HepG2 (cell line): ENCODE data around the gene CDK17. TPM values are rescaled to one million over a fixed set of nuclear protein-coding genes. Genes with fewer than 3 reads are reported as not detected.

Experiments
- ATAC-seq: fragments of 200-7000 bp; cut with Tn5 transposase; 3 replicates; pipeline ENCODE4 v1.9.1; 2020; ENCODE audit warnings: mild to moderate bottlenecking, moderate library complexity
- BruUV-seq: library from RNA; stranded (reverse); fragments of 400-500 nt; replicated peaks from 2 replicates; lab custom pipeline; 2021; lab: Mats Ljungman, UMichigan
- CTCF ChIA-PET: fragments of 300-600 bp; formaldehyde crosslinking; extraction: SDS; loops from one replicate; lab custom pipeline; 2021; ENCODE audit warnings: low total read pairs, inconsistent platforms, low intra/inter-chr PET ratio; lab: Yijun Ruan, JAX
- POLR2A ChIA-PET: fragments of 350-600 bp; sonication (Branson Sonifier 250); formaldehyde crosslinking; loops from one replicate; lab custom pipeline; 2020; ENCODE audit warnings: antibody characterized with exemption, inconsistent platforms; lab: Yijun Ruan, JAX
- DNase-seq: peaks from one replicate; pipeline ENCODE4 v3.0.0-alpha.2; 2015; ENCODE audit warnings: low spot score
- FAIRE-seq: peaks from 3 replicates; lab custom pipeline; 2011; peaks lifted over from hg19 to GRCh38; lab: Jason Lieb, UNC
- H2AFZ ChIP-seq: one replicate; pipeline ENCODE4 v1.6.1; 2011; ENCODE audit warnings: low read length, inconsistent platforms
- H3K27ac ChIP-seq: fragments of 300-600 bp; 3 replicates; pipeline ENCODE4 v1.8.0; 2011; ENCODE audit warnings: mixed run types, mild to moderate bottlenecking, mixed read lengths, low read length, inconsistent platforms; ENCODE audit not compliant: insufficient read depth; ENCODE audit errors: extremely low read length
- H3K27me3 ChIP-seq, 2 experiments: fragments of 200-600 bp in 1 of 2; 2 replicates in 1 of 2; 3 replicates in 1 of 2; pipeline versions ENCODE4 v1.6.0 to v1.8.0; 2011; ENCODE audit warnings: low read length in 2 of 2, mild to moderate bottlenecking in 2 of 2, moderate library complexity in 2 of 2, inconsistent platforms in 1 of 2; ENCODE audit not compliant: insufficient read depth in 2 of 2, control insufficient read depth in 1 of 2
- H3K36me3 ChIP-seq, 2 experiments: fragments of 200-600 bp in 1 of 2; replicated peaks in 1 of 2; 2 replicates in 1 of 2; 3 replicates in 1 of 2; pipeline versions ENCODE4 v1.5.1 to v1.8.0; 2011; ENCODE audit warnings: low read length in 2 of 2, inconsistent platforms in 1 of 2; ENCODE audit not compliant: insufficient read depth in 2 of 2, control insufficient read depth in 1 of 2
- H3K4me1 ChIP-seq: 2 replicates; pipeline ENCODE4 v1.5.1; 2012; ENCODE audit warnings: low read length, inconsistent platforms; ENCODE audit not compliant: insufficient read depth
- H3K4me2 ChIP-seq: 2 replicates; pipeline ENCODE4 v1.6.0; 2011; ENCODE audit warnings: low read depth, low read length, inconsistent platforms
- H3K4me3 ChIP-seq, 3 experiments: fragments of 200-600 bp in 1 of 3; sonication (generic), shearing (Covaris generic) in 1 of 3; replicated peaks in 1 of 3; 2 replicates each; pipeline ENCODE4 v1.5.1; 2011 to 2016; ENCODE audit warnings: low read length in 3 of 3, inconsistent platforms in 2 of 3, low read depth in 2 of 3, mild to moderate bottlenecking in 2 of 3, control low read depth in 1 of 3, mixed read lengths in 1 of 3; ENCODE audit not compliant: insufficient read depth in 1 of 3
- H3K79me2 ChIP-seq: one replicate; pipeline ENCODE4 v1.6.1; 2011; ENCODE audit warnings: low read length, inconsistent platforms; ENCODE audit not compliant: insufficient read depth
- H3K9ac ChIP-seq: 2 replicates; pipeline ENCODE4 v1.6.0; 2011; ENCODE audit warnings: mild to moderate bottlenecking, low read depth, low read length, inconsistent platforms; ENCODE audit not compliant: insufficient read depth
- H3K9me3 ChIP-seq: 2 replicates; pipeline ENCODE4 v1.5.1; 2012; ENCODE audit warnings: mild to moderate bottlenecking, low read length
- H4K20me1 ChIP-seq: 2 replicates; pipeline ENCODE4 v1.6.0; 2011; ENCODE audit warnings: inconsistent platforms, mild to moderate bottlenecking, low read length, moderate library complexity; ENCODE audit not compliant: insufficient read depth
- FOSL2 ChIP-seq: sonication (generic); formaldehyde crosslinking; IDR thresholded peaks from 2 replicates; pipeline ENCODE4 v1.4.0; 2020; ENCODE audit warnings: missing genetic modification reagents
- NONO ChIP-seq, 2 experiments: fragments of 450-650 bp in 1 of 2; sonication (generic) in 1 of 2; formaldehyde crosslinking in 1 of 2; IDR thresholded peaks in 1 of 2; conservative IDR thresholded peaks in 1 of 2; 2 replicates each; pipeline versions ENCODE4 v1.6.1 to v1.8.0; 2017 to 2022; ENCODE audit warnings: mild to moderate bottlenecking in 1 of 2, missing genetic modification reagents in 1 of 2, moderate library complexity in 1 of 2
- ZFP37 ChIP-seq: sonication (generic); formaldehyde crosslinking; IDR thresholded peaks from 2 replicates; pipeline ENCODE4 v1.4.0; 2020; ENCODE audit warnings: missing genetic modification reagents, borderline replicate concordance
- ZNF530 ChIP-seq: sonication (generic); formaldehyde crosslinking; IDR thresholded peaks from 2 replicates; pipeline ENCODE4 v1.5.0; 2020; ENCODE audit warnings: low read depth, mild to moderate bottlenecking, missing genetic modification reagents
- WGBS: methylation state at CpG from one replicate; pipeline ENCODE4 v1.1.6; 2017; ENCODE audit warnings: low lambda C conversion rate; 5-methylcytosine and 5-hydroxymethylcytosine counted together
- in situ Hi-C: cut with HindIII; loops from 2 replicates; pipeline ENCODE4 v1.10.0; 2017; ENCODE audit warnings: low pct_unique_long_range_greater_than_20kb; ENCODE audit not compliant: extremely low pct_ligation_motif_present
- intact Hi-C: fragments of 100-400 bp; cut with micrococcal nuclease; formaldehyde crosslinking; loops from one replicate; pipeline ENCODE4 v1.10.0; 2022; ENCODE audit not compliant: unreplicated experiment
- polyA plus RNA-seq, 8 experiments: library from polyadenylated mRNA; depleted of rRNA in 3 of 8; stranded (reverse) in 7 of 8; unstranded in 1 of 8; fragments of >200 nt; fragmentation: Illumina TruSeq in 4 of 8; extraction: Trizol in 4 of 8; gene quantifications; 2 replicates each; pipeline versions ENCODE4 v1.2.1 to v1.2.3, GENCODE V29; 2011 to 2016; ENCODE audit warnings: low read depth in 4 of 8, missing spikeins in 1 of 8, mixed read lengths in 1 of 8; ENCODE audit not compliant: insufficient read depth in 1 of 8
- total RNA-seq, 5 experiments: library from RNA; depleted of rRNA; stranded (reverse); fragments of >200 nt; fragmentation: Illumina TruSeq; extraction: Trizol; gene quantifications; 2 replicates each; pipeline ENCODE4 v1.2.3, GENCODE V29; 2016; ENCODE audit warnings: low read depth in 1 of 5
- TF ChIP-seq, protein P1 (sequence below): sonication (generic); formaldehyde crosslinking; IDR thresholded peaks from 2 replicates; pipeline ENCODE4 v1.9.0; 2021; ENCODE audit warnings: missing genetic modification reagents, borderline replicate concordance

The CDK17 gene
- total and polyA plus RNA-seq, 2 of the 13 experiments (the other 11 are each of a cell fraction or from before 2014, with no cell fraction given): 9.9 to 22.3 TPM

DNA sequence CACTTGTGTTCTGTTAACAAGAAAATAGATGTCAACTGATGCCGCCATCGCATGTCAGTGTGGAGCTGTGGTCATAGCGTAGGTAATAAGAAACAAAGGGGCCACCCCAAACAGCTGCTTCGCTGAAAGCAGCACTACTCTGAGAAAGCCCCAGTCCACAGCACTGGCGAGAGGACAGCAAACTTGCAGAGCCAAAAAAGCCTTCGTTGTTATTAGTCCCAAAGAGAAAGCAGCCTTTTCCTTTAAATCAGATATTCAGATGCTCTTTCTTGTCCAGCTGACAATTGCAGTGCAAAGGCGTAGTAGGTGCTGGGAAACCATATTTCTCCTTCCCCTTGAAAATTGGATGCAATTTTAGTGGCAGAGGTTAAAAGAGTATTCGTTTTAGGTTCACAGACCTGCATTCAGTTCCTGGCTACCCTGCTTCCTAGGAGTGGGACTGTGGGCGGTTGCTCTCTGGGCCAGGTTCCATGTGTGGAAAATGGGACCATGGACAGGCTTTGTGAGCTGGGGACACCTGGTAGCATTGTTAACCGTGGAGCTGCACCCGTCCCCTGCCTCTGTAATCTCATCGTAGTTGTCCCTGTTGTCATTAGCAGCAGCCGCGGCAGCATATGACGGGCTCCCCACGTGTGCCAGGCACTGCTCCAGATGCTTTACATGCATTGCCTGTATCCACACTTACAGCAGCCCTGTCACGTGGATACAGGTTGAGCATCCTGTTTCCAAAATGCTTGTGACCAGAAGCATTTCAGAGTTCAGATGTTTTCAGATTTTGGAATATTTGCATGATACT is 151.9 kb downstream of the CDK17 start (continued):
- TF ChIP-seq, protein P1, sequence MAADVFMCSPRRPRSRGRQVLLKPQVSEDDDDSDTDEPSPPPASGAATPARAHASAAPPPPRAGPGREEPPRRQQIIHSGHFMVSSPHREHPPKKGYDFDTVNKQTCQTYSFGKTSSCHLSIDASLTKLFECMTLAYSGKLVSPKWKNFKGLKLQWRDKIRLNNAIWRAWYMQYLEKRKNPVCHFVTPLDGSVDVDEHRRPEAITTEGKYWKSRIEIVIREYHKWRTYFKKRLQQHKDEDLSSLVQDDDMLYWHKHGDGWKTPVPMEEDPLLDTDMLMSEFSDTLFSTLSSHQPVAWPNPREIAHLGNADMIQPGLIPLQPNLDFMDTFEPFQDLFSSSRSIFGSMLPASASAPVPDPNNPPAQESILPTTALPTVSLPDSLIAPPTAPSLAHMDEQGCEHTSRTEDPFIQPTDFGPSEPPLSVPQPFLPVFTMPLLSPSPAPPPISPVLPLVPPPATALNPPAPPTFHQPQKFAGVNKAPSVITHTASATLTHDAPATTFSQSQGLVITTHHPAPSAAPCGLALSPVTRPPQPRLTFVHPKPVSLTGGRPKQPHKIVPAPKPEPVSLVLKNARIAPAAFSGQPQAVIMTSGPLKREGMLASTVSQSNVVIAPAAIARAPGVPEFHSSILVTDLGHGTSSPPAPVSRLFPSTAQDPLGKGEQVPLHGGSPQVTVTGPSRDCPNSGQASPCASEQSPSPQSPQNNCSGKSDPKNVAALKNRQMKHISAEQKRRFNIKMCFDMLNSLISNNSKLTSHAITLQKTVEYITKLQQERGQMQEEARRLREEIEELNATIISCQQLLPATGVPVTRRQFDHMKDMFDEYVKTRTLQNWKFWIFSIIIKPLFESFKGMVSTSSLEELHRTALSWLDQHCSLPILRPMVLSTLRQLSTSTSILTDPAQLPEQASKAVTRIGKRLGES (CRISPR knock-in tag): no peak
- no peak for TF ChIP-seq ZNF530 (CRISPR knock-in tag)
- TF ChIP-seq, all 625 proteins: peak for 0

DNA sequence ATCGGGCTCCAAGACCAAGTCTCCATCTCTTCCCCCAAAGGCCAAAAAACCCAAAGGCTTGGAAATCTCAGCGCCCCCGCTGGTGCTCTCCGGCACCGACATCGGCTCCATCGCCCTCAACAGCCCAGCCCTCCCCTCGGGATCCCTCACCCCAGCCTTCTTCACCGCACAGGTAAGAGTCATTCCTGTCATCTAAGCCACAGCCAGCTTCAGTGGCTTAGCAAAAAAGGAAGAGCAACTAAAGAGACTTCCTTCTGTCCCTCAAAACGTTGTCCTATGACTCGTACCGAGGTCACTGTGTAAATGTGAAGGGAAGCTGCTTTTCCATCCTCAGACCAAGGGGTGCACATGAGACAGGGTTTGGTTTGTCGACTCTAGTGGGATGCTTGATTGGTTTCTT is 152.7 kb downstream of the CDK17 start:
- WGBS: 91% methylated on average over 13 of the region's 13 CpGs
- POLR2A ChIA-PET: no interaction called here

More for the DNA sequence above, 152.7 kb downstream of the CDK17 start:
- intact Hi-C loops (no loop called here), in situ Hi-C loops (no loop called here)
- no peak for FAIRE-seq
- ATAC-seq: no peak
- H4K20me1 ChIP-seq: no peaks in the 10 kb centered on the region
- no peaks in the 10 kb centered on the region for H3K9me3 ChIP-seq
- no peaks in the 10 kb centered on the region for H3K79me2 ChIP-seq
- H3K4me3 ChIP-seq: no peak overlapping the region
- no peak overlapping the region for H2AFZ ChIP-seq
- CTCF ChIA-PET: no interaction called here
- no TSS peak for BruUV-seq
- H3K4me2 ChIP-seq: no peak overlapping the region
- TF ChIP-seq FOSL2 (CRISPR knock-in tag): 0 out of 2 replicates have a peak, but pooled peaks have one; percentile 27
- no peak for TF ChIP-seq NONO (IDR thresholded peaks at IDR 0.05)
- no peak for TF ChIP-seq NONO (CRISPR knock-in tag; conservative IDR thresholded peaks at IDR 0.05)
- no peak for TF ChIP-seq ZFP37 (CRISPR knock-in tag)
- peaks cover 0 to 4% of the 10 kb centered on the region in 2 experiments; a peak in 1 of 5 replicates for H3K36me3 ChIP-seq
- no peak overlapping the region for H3K9ac ChIP-seq
- peaks cover 3% of the 10 kb centered on the region; the same call in 1 of the 2 replicates for H3K4me1 ChIP-seq
- H3K27ac ChIP-seq: no peak overlapping the region
- no peaks in the 10 kb centered on the region for H3K27me3 ChIP-seq
- DNase-seq: no peak
